ENCODE data around the gene MEGF9.
"Not testable (repeated sequence)": the region's sequence is repeated elsewhere in the genome, so short reads cannot be mapped to it uniquely, and the experiment has no call there.

DNA sequence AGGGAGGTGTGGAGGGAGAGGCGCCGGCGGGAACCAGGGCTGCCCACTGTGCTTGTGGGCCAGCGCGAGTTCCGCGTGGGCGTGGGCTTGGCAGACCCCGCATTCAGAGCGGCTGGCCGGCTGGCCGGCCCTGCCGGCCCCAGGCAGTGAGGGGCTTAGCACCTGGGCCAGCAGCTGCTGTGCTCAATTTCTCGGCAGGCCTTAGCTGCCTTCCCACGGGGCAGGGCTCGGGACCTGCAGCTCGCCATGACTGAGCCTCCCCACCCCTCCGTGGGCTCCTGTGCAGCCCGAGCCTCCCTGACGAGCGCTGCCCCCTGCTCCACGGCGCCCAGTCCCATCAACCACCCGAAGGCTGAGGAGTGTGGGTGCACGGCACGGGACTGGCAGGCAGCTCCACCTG, 32.1 kb upstream of the MEGF9 start:
- TF ChIP-seq, protein P1, sequence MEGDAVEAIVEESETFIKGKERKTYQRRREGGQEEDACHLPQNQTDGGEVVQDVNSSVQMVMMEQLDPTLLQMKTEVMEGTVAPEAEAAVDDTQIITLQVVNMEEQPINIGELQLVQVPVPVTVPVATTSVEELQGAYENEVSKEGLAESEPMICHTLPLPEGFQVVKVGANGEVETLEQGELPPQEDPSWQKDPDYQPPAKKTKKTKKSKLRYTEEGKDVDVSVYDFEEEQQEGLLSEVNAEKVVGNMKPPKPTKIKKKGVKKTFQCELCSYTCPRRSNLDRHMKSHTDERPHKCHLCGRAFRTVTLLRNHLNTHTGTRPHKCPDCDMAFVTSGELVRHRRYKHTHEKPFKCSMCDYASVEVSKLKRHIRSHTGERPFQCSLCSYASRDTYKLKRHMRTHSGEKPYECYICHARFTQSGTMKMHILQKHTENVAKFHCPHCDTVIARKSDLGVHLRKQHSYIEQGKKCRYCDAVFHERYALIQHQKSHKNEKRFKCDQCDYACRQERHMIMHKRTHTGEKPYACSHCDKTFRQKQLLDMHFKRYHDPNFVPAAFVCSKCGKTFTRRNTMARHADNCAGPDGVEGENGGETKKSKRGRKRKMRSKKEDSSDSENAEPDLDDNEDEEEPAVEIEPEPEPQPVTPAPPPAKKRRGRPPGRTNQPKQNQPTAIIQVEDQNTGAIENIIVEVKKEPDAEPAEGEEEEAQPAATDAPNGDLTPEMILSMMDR (IDR thresholded peaks at IDR 0.05) = not testable (repeated sequence)
- not testable (repeated sequence) for TF ChIP-seq POLR2A, EP300, POLR2AphosphoS5 (IDR thresholded peaks at IDR 0.05)

All from sigmoid colon (tissue), 4 donors.